HepG2 (cell line): ENCODE results near the gene GPBAR1. TPM values are rescaled to one million over a fixed set of nuclear protein-coding genes. Genes with fewer than 3 reads are reported as not detected.

Experiments
- ARID2 ChIP-seq: sonication (generic); formaldehyde crosslinking; IDR thresholded peaks from 2 replicates; pipeline ENCODE4 v1.8.1; 2022; ENCODE audit warnings: mild to moderate bottlenecking, missing genetic modification reagents, borderline replicate concordance
- ARNT2 ChIP-seq: sonication (generic); formaldehyde crosslinking; IDR thresholded peaks from 2 replicates; pipeline ENCODE4 v1.8.0; 2022; ENCODE audit warnings: mild to moderate bottlenecking, low read depth, missing genetic modification reagents, moderate library complexity
- ATF7-NPFF ChIP-seq: sonication (generic); formaldehyde crosslinking; IDR thresholded peaks from 2 replicates; pipeline ENCODE4 v1.8.1; 2023; ENCODE audit warnings: mild to moderate bottlenecking, low read depth, missing genetic modification reagents, moderate library complexity
- EED ChIP-seq: sonication (generic); formaldehyde crosslinking; IDR thresholded peaks from 2 replicates; pipeline ENCODE4 v1.5.0; 2020; ENCODE audit warnings: mild to moderate bottlenecking, missing genetic modification reagents
- ELF4 ChIP-seq: sonication (generic); formaldehyde crosslinking; IDR thresholded peaks from 2 replicates; pipeline ENCODE4 v1.5.0; 2020; ENCODE audit warnings: missing genetic modification reagents, mild to moderate bottlenecking, moderate library complexity, borderline replicate concordance
- IRF2 ChIP-seq: IDR thresholded peaks from 2 replicates; pipeline ENCODE4 v1.6.1; 2018; ENCODE audit warnings: missing genetic modification reagents, missing compliant biosample characterization
- KDM5B ChIP-seq: sonication (generic); formaldehyde crosslinking; IDR thresholded peaks from 2 replicates; pipeline ENCODE4 v1.4.0; 2020; ENCODE audit warnings: missing genetic modification reagents, mild to moderate bottlenecking, borderline replicate concordance
- MTF2 ChIP-seq: sonication (generic); formaldehyde crosslinking; IDR thresholded peaks from 2 replicates; pipeline ENCODE4 v1.5.0; 2020; ENCODE audit warnings: missing genetic modification reagents, borderline replicate concordance
- POLR2A ChIP-seq, 2 experiments: IDR thresholded peaks; 2 replicates each; pipeline ENCODE4 v1.6.1; 2011; ENCODE audit warnings: low read depth in 2 of 2, low read length in 2 of 2, mild to moderate bottlenecking in 1 of 2, moderate library complexity in 1 of 2; ENCODE audit not compliant: insufficient read depth in 1 of 2
- RFX5 ChIP-seq: IDR thresholded peaks from 2 replicates; pipeline ENCODE4 v1.6.1; 2011; ENCODE audit warnings: low read depth, low read length, improper control_type of control experiment
- SP4 ChIP-seq: sonication (generic); formaldehyde crosslinking; IDR thresholded peaks from 2 replicates; pipeline ENCODE4 v1.8.1; 2023; ENCODE audit warnings: mild to moderate bottlenecking, missing genetic modification reagents
- ZNF451 ChIP-seq: sonication (generic); formaldehyde crosslinking; IDR thresholded peaks from 2 replicates; pipeline ENCODE4 v1.5.0; 2020; ENCODE audit warnings: mild to moderate bottlenecking, missing genetic modification reagents
- ZNF550 ChIP-seq: sonication (generic); formaldehyde crosslinking; IDR thresholded peaks from 2 replicates; pipeline ENCODE4 v1.4.0; 2020; ENCODE audit warnings: mild to moderate bottlenecking, missing genetic modification reagents, borderline replicate concordance
- ZNF724P ChIP-seq: sonication (generic); formaldehyde crosslinking; IDR thresholded peaks from 2 replicates; pipeline ENCODE4 v1.8.0; 2022; ENCODE audit warnings: missing genetic modification reagents, borderline replicate concordance
- ZNF772 ChIP-seq: sonication (generic); formaldehyde crosslinking; IDR thresholded peaks from 2 replicates; pipeline ENCODE4 v1.5.0; 2020; ENCODE audit warnings: mild to moderate bottlenecking, missing genetic modification reagents
- ZNF788 ChIP-seq: sonication (generic); formaldehyde crosslinking; IDR thresholded peaks from 2 replicates; pipeline ENCODE4 v1.5.0; 2020; ENCODE audit warnings: mild to moderate bottlenecking, missing genetic modification reagents, borderline replicate concordance
- ZSCAN22 ChIP-seq: sonication (generic); formaldehyde crosslinking; IDR thresholded peaks from 2 replicates; pipeline ENCODE4 v1.4.0; 2020; ENCODE audit warnings: mild to moderate bottlenecking, missing genetic modification reagents
- polyA plus RNA-seq, 8 experiments: library from polyadenylated mRNA; depleted of rRNA in 3 of 8; stranded (reverse) in 7 of 8; unstranded in 1 of 8; fragments of >200 nt; fragmentation: Illumina TruSeq in 4 of 8; extraction: Trizol in 4 of 8; gene quantifications; 2 replicates each; pipeline versions ENCODE4 v1.2.1 to v1.2.3, GENCODE V29; 2011 to 2016; ENCODE audit warnings: low read depth in 4 of 8, missing spikeins in 1 of 8, mixed read lengths in 1 of 8; ENCODE audit not compliant: insufficient read depth in 1 of 8
- total RNA-seq, 5 experiments: library from RNA; depleted of rRNA; stranded (reverse); fragments of >200 nt; fragmentation: Illumina TruSeq; extraction: Trizol; gene quantifications; 2 replicates each; pipeline ENCODE4 v1.2.3, GENCODE V29; 2016; ENCODE audit warnings: low read depth in 1 of 5
- TF ChIP-seq, protein P1 (sequence below): IDR thresholded peaks from 2 replicates; pipeline ENCODE4 v1.6.1; 2012; ENCODE audit warnings: low read length, improper control_type of control experiment
- TF ChIP-seq, protein P2 (sequence below): sonication (generic); formaldehyde crosslinking; IDR thresholded peaks from 2 replicates; pipeline ENCODE4 v1.5.0; 2020; ENCODE audit warnings: mild to moderate bottlenecking, missing genetic modification reagents
- TF ChIP-seq, protein P3 (sequence below): sonication (generic); formaldehyde crosslinking; IDR thresholded peaks from 2 replicates; pipeline ENCODE4 v1.4.0; 2020; ENCODE audit warnings: missing genetic modification reagents

Gene GPBAR1
- total and polyA plus RNA-seq, 2 of the 13 experiments (the other 11 are each of a cell fraction or from before 2014, with no cell fraction given) = 0.05 to 0.09 TPM

DNA sequence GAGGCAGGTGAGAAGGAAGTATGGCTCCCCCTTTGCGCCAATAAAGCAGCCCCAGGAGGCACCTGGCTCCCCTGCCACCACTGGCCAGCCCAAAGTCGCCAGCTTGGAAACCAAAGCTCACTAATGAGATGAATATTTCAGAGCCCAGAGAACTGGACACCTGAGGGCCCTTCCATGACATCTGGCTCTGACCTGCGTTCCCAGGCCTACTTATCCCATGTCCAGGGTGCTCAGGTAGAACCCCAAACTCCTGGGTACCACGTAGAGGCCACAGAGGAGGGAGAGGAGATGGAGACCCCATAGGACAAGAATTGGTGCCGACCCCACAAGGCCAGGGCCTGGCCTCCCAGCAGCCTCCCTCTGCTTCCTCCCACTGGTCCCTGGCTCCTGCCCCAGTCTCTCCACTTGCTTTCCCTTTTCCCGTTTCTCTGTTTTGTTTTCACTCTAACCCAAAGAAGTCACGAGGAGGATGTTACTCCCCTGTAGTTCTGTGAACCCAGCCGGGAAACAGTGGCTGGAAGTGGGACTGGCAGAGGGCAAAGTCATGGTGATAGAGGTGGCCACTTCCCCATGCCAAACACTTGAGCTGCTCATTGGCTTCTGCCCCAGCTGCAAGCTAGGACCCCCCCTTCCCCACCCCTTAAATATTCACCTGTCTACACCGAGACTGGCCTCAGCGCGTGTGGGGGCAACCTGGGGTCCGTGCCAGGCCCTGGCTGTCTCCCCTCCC lies 30.7 kb downstream of the GPBAR1 start (continued):
- TF ChIP-seq ZNF451 = peak; percentile 56; the same call in 1 of the 2 replicates
- TF ChIP-seq, protein P1, sequence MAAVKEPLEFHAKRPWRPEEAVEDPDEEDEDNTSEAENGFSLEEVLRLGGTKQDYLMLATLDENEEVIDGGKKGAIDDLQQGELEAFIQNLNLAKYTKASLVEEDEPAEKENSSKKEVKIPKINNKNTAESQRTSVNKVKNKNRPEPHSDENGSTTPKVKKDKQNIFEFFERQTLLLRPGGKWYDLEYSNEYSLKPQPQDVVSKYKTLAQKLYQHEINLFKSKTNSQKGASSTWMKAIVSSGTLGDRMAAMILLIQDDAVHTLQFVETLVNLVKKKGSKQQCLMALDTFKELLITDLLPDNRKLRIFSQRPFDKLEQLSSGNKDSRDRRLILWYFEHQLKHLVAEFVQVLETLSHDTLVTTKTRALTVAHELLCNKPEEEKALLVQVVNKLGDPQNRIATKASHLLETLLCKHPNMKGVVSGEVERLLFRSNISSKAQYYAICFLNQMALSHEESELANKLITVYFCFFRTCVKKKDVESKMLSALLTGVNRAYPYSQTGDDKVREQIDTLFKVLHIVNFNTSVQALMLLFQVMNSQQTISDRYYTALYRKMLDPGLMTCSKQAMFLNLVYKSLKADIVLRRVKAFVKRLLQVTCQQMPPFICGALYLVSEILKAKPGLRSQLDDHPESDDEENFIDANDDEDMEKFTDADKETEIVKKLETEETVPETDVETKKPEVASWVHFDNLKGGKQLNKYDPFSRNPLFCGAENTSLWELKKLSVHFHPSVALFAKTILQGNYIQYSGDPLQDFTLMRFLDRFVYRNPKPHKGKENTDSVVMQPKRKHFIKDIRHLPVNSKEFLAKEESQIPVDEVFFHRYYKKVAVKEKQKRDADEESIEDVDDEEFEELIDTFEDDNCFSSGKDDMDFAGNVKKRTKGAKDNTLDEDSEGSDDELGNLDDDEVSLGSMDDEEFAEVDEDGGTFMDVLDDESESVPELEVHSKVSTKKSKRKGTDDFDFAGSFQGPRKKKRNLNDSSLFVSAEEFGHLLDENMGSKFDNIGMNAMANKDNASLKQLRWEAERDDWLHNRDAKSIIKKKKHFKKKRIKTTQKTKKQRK = no peak
- 0 out of 2 replicates have a peak, but pooled peaks have one; percentile 14 for TF ChIP-seq ZSCAN22
- TF ChIP-seq, protein P2, sequence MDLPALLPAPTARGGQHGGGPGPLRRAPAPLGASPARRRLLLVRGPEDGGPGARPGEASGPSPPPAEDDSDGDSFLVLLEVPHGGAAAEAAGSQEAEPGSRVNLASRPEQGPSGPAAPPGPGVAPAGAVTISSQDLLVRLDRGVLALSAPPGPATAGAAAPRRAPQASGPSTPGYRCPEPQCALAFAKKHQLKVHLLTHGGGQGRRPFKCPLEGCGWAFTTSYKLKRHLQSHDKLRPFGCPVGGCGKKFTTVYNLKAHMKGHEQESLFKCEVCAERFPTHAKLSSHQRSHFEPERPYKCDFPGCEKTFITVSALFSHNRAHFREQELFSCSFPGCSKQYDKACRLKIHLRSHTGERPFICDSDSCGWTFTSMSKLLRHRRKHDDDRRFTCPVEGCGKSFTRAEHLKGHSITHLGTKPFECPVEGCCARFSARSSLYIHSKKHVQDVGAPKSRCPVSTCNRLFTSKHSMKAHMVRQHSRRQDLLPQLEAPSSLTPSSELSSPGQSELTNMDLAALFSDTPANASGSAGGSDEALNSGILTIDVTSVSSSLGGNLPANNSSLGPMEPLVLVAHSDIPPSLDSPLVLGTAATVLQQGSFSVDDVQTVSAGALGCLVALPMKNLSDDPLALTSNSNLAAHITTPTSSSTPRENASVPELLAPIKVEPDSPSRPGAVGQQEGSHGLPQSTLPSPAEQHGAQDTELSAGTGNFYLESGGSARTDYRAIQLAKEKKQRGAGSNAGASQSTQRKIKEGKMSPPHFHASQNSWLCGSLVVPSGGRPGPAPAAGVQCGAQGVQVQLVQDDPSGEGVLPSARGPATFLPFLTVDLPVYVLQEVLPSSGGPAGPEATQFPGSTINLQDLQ = 0 out of 2 replicates have a peak, but pooled peaks have one; percentile 23
- 0 out of 2 replicates have a peak, but pooled peaks have one; percentile 9 for TF ChIP-seq ATF7-NPFF (CRISPR knock-in tag)
- no peak for TF ChIP-seq IRF2 (CRISPR knock-in tag)
- TF ChIP-seq ZNF550 (CRISPR knock-in tag) = no peak
- TF ChIP-seq RFX5 = no peak
- 0 out of 2 replicates have a peak, but pooled peaks have one; percentile 2 for TF ChIP-seq MTF2 (CRISPR knock-in tag)
- 0 out of 2 replicates have a peak, but pooled peaks have one; percentile 13 for TF ChIP-seq ARID2
- TF ChIP-seq ELF4 = peak; percentile 20; the same call in 1 of the 2 replicates
- TF ChIP-seq EED (CRISPR knock-in tag) = peak; percentile 60; the same call in 1 of the 2 replicates
- TF ChIP-seq ZNF772 (CRISPR knock-in tag) = 0 out of 2 replicates have a peak, but pooled peaks have one; percentile 15
- TF ChIP-seq ZNF724P = peak; percentile 24; the same call in 1 of the 2 replicates
- TF ChIP-seq, protein P3, sequence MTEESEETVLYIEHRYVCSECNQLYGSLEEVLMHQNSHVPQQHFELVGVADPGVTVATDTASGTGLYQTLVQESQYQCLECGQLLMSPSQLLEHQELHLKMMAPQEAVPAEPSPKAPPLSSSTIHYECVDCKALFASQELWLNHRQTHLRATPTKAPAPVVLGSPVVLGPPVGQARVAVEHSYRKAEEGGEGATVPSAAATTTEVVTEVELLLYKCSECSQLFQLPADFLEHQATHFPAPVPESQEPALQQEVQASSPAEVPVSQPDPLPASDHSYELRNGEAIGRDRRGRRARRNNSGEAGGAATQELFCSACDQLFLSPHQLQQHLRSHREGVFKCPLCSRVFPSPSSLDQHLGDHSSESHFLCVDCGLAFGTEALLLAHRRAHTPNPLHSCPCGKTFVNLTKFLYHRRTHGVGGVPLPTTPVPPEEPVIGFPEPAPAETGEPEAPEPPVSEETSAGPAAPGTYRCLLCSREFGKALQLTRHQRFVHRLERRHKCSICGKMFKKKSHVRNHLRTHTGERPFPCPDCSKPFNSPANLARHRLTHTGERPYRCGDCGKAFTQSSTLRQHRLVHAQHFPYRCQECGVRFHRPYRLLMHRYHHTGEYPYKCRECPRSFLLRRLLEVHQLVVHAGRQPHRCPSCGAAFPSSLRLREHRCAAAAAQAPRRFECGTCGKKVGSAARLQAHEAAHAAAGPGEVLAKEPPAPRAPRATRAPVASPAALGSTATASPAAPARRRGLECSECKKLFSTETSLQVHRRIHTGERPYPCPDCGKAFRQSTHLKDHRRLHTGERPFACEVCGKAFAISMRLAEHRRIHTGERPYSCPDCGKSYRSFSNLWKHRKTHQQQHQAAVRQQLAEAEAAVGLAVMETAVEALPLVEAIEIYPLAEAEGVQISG (CRISPR knock-in tag) = peak; percentile 4; the same call in 1 of the 2 replicates
- 0 out of 2 replicates have a peak, but pooled peaks have one; percentile 59 for TF ChIP-seq ZNF788 (CRISPR knock-in tag)
- TF ChIP-seq ARNT2 = peak; percentile 72; the same call in 1 of the 2 replicates
- no peak for TF ChIP-seq KDM5B (CRISPR knock-in tag)
- TF ChIP-seq POLR2A (IDR thresholded peaks at IDR 0.05; ENCODE audit: insufficient read depth in 1 of 2, low read depth in 2 of 2, low read length in 2 of 2) = 0 out of 4 replicates have a peak, but pooled peaks of 1 of the 2 experiments have one; percentile 18
- peak; percentile 9; the same call in 1 of the 2 replicates for TF ChIP-seq SP4 (CRISPR knock-in tag)
